A172 (cell line): ENCODE results near the gene LENEP. TPM values are rescaled to one million over a fixed set of nuclear protein-coding genes. Genes with fewer than 3 reads are reported as not detected.

Experiments
- DNase-seq: peaks from one replicate; pipeline ENCODE4 v3.0.0-alpha.2; 2015; ENCODE audit warnings: low spot score
- total RNA-seq: library from RNA; depleted of rRNA; stranded (reverse); fragments of >200 nt; shearing (Covaris generic); gene quantifications from 2 replicates; pipeline ENCODE4 v1.2.3, GENCODE V29; 2014

LENEP gene
- total RNA-seq, 1 experiment from 2014 or later, result not detected

DNA sequence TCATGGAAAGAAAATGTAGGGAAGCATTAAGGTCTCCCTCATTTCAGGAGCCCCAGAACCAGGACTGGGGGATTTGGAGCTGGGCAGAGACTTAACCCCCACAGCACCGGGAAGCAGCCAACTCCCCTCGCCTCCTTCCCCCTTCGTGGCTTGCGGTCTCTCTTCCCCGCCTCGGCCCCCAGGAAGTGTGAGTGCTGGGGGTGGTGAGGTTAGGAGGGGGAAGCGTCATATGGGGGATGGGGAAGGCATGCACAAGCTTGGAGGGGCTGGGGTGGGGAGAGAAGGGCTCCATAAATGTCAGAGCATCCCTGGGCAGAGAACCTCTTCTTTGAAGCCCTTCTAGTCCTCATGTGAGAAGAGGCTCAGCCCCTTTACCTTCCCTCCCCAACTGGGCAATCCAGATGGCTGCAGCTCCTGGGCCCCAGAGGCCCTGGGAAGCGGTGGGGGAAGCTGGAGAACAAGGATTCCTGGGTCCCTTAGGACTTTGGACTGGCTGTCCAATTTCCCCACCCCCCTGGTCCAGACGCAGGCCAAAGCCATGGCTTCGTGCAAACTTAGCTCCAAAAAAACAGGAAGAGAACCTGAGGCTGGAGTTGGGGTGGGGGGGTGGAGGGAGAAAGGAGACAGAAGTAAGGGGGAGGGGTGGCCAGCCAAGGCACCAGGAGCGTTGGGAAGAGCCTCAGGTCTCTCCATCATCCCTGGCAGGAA lies 17.0 kb downstream of the LENEP start:
- DNase-seq, result no peak

DNA sequence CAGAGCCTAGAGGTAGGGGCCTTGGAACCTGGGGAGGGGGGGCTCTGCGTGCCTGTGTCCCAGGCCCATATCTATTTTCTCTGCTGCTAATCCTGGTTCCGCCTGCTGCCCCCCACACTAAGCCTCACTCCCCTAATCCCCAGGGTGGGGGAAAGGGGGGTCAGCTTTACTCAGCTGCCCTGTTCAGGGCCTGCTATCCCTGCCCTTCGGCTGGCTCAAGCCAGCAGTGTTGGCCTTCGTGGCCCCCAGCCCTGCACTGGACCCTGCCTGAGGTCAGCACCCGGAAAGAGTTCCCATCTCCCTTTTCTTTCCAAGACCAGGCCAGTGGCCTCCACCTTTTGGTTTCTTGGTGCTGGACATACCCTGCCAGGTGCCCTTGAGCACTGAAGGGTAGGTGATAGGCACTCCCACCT lies 17.6 kb downstream of the LENEP start:
- DNase-seq, result no peak

DNA sequence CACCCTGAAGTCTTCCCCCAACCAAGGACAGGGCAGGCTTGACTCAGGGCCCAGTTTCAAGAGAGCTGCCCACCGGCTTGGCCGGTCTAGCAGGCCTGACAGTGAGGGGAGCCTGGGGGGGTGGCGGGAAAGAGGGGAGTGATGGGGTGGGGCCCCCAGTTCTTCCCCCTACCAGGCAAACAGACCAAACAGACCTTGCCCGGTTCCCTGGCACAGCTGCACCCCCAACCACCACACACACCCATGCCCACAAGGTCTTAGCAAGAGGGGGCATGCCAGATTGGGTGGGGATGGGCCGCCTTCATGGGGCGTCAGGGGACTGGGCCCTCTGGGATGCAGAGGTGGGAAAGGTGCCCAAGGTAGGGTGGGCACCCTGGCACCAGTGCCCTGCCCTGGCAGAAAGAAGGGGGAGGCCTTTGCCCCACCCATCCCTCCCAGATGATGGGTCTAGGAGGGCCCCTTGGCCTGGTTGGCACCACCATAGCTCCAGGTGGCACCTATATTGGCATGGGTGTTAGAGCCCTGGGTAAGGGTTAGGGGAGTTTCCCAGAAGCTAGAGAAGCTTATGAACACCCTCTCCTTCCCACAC lies 18.1 kb downstream of the LENEP start:
- DNase-seq, result no peak

DNA sequence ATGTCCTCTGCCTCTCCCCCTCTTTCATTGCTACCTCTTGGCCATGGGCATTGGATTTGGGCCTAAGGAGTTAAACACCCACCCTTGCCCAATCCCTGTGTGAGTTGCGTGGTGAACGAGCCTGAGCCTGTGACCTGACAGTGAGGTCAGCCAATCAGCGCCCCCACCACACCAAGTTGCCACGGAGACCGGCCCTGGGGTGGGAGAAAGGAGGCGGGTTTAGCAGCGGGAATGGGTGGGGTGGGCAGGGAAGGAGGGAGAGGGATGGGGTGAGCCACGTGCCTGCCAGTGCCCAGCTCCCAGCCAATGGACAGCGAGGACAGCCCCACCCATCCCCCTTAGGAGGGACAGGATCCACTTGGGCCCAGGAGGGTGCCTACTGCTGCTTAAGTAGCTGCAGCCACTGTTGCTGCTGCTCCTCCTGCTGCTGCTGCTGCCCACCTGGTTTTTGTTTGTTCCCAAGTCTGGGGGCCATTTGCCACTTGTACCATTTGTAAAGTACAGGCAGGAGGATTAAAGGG lies 18.7 kb downstream of the LENEP start:
- DNase-seq, result peak; percentile 60

DNA sequence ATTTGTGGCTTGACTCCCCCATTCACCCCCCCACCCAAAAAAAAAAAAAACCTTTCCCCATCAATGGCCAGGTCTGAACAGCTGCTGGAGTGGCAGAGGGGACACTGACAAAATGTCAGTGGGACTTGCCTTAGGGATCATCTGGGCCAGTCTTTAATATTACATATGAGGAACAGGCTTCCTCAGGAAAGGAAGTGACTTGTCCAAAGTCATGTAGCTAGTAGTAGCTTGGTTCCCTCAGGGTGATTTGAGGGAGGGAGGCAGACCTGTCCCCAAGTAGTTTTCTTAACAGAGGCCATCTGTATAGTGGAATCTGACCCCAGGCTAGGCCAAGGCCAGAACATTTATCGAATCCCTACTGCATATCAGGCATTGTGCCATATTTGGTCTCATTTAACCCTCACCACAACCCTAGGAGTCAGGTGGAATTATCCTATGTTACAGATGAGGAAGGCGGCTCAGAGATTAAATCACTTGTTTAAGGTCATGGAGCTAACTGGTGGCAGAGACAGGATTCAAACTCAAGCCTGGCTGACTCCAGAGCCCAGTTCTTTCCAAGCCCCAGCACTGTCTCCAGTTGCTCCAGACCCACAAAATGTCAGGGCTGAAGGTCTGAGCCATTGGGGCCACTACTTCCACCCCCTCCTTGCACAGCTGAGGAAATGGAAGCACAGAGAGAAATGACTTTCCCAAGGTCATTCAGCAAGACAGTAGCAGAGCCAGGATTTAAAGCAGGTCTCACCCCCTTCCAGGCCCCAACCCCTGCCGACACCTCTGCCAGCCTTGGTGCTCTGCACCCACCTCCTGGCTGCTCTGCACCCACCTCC lies 19.6 kb downstream of the LENEP start:
- no peak for DNase-seq

DNA sequence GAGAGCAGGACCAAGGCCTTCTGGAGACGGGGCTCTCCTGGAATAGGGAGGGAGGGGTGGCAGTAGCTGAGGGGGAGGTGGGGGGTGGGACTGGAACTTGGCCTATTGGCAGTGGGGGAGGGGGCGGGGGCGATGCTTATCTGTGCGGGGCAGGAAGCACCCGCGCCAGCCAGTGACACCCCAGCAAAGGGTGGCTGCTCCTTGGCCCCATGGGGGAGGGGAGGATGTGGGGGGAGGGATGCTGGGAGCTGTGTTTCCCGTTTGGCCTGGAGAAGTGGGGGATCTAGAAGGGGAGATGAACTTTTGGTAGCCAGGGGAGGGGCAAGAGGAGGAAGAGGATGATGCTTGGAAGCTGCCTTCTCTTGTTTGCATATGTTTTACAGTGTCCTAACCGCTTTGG lies 20.2 kb downstream of the LENEP start:
- DNase-seq, result no peak

DNA sequence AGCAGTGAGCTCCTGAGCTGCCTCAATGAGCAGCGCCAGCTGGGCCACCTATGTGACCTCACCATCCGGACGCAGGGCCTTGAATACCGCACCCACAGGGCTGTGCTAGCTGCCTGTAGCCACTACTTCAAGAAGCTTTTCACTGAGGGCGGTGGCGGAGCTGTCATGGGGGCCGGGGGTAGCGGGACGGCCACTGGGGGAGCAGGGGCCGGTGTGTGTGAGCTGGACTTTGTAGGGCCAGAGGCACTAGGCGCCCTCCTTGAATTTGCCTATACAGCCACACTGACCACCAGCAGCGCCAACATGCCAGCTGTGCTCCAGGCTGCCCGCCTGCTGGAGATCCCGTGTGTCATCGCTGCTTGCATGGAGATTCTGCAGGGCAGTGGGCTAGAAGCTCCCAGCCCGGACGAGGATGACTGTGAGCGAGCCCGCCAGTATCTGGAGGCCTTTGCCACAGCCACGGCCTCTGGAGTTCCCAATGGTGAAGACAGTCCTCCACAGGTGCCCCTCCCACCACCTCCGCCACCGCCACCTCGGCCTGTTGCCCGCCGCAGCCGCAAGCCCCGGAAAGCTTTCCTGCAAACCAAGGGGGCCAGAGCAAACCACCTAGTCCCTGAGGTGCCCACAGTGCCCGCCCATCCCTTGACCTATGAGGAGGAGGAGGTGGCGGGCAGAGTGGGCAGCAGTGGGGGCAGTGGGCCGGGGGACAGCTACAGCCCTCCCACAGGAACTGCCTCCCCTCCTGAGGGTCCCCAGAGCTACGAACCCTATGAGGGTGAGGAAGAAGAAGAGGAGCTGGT lies 21.5 kb downstream of the LENEP start:
- DNase-seq, result no peak

DNA sequence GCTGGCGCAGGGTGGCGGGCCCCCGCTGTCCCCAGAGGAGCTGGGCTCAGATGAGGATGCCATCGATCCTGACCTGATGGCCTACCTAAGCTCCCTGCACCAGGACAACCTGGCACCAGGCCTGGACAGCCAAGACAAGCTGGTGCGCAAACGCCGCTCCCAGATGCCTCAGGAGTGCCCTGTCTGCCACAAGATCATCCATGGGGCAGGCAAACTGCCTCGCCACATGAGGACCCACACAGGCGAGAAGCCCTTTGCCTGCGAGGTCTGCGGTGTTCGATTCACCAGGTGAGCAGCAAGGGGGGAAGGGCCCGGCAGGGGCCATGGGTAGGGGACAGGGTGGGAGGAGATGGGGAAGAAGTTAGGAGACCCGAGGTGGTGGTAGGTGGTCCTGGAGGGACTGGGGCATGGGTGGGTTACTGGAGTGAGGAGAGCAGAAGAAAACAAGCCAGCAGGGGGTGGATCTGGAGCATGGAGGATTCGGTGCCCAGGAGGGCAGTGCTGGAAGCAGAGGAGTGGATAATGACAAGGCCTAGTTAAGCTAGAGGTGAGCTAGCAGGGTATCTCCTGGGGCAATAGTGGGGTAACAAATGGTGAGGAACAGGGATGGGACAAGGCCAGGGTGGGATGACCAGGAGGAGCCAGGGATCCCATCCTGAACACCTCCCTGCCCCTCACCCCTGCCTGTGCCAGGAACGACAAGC lies 22.3 kb downstream of the LENEP start:
- DNase-seq, result no peak

DNA sequence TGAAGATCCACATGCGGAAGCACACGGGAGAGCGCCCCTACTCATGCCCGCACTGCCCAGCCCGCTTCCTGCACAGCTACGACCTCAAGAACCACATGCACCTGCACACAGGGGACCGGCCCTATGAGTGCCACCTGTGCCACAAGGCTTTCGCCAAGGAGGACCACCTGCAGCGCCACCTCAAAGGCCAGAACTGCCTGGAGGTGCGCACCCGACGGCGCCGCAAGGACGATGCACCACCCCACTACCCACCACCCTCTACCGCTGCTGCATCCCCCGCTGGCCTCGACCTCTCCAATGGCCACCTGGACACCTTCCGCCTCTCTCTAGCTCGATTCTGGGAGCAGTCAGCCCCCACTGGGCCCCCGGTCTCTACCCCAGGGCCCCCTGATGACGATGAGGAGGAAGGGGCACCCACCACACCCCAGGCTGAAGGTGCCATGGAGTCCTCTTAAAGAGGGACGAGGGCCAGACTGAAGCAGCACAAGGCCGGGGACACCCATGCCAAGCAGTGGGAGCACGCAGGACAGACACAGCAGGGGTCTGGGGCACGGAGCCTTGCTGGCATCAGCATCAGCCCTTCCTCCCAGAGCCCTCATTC lies 22.9 kb downstream of the LENEP start:
- no peak for DNase-seq

DNA sequence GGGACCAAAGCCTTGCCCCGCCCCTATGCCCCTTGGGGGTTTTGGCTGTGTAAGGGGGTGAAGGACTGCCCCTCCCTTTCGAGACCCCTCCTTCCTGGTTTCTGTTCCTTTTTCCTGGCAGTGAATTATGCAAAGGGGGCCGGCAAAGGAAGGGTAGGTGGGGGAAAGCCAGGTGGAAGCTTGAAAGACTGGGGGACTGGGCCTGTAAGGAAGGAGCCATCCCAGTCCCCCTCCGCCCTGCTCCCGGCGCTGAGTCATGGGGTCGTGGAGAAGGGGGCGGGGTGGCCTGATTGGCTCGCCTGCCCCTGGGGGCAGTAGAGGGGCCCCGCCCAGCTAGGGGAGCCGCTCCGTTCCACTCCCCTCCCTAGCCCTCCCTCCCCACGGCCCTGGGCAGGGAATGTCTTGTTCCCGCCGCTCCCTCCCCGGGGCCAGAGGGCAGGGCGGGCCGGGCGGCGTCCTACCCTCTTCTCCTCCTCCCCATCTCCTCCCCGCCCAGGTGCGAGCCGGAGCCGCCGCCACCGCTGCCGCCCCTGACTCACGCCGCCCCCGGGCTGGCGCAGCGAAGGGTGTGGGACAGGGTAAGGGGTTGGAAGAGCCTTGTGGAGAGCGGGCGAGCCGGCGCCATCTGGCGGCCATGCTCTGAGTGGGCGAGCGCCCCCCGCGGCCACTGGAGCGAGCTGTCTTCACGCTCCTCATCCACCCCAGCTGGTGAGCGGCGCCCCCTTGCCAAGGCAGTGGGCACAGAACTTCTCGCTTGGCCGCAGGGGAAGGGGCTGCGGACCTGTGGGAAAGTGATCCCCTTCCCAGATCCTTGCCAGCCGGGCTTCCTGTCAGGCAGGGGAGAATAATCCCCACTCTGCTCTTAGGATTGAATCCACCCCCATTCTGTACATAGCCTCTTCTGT lies 23.9 kb downstream of the LENEP start:
- peak; percentile 92 for DNase-seq

DNA sequence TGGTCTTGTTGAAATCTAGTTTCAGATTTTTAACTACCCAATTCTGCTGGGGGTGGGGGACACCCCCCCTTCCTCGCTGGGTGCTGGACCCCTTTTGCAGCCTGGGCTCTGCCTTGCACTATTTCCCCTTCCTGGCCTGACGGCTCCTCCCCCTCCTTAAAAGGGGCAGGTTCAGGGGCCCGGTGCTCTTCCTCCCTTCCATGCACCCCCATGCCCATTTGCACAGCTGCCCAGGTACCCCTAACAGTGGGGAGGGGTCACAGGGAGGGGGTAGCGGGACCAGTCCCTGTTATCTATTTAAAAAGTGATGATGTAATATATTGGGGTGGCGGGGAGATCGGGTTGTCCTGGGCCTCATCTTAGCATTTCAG lies 24.5 kb downstream of the LENEP start:
- DNase-seq, result no peak

DNA sequence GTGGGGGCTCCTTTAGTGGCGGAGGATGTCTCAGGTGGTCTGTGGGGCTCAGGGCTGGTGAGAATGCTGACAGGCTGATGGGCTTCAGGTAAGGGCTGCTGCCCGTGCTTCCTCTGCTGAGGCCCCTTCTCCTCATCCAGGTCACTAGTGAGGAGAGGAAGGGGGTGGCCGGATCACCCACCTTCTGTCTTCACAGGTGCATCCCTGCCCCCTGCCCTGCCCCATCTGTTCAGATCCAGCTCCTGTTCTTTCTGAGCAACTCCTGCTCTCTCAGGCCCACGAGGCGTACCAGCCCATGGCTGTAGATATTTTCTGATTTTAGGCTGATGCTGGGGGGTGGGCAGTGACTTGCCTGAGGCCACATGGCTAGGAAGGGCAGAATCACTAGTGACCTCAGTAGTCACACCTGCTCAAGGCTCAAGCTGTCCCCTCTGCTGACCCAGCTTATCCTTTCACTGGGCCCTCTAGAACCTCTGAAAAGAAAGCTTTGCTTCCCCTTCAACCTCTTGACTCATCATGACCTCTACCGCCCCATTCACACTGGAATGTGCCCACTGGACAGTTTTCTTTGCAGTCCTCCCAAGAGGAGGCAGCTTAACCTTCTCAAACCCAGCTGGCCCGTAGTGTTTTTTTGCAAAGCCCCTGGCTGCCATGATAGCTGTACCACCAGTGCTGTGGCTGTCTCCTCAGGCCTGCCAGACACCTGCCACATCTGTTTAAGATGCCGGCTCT lies 25.4 kb downstream of the LENEP start:
- DNase-seq, result no peak

DNA sequence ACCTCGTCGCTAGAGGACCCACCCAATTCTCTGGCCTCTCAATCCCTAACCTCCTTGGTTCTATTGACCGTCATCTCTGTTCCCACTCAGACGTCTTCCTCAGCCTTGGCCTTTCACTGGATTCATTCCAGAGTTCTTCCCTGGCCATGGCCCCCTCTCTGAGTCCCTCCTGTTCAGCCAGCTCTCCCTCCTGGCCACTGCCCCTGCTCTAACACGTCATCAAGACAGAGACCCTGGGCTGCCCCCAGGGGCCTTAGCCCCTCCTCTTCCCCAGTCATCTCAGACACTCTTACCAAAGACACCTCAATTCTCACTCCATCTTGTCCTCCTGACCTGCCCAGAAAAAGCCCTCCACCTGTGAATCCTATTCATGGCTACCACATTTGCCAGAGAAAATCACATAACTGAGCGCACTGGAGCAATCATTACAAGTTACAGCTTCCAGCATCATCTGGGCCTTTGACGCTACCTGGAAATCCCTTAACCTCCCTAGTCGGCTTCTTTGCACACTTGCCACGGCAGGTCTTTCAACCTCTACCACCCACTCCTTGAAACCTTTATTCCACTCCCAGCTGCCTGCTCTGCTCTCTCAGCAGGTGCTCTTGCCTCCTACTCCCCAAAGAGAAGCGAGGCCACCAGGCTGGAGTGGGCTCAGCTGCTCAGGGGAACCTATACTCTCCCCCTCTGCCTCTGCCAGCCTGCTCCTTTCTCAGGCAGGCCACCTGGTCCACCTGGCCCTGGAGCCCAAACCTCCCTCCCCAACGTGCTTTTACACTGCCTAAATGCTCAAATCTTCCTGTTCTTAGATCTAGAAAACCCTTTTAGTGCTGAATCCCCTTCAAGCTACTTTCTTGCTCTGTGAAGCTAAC lies 26.2 kb downstream of the LENEP start:
- DNase-seq, result no peak

DNA sequence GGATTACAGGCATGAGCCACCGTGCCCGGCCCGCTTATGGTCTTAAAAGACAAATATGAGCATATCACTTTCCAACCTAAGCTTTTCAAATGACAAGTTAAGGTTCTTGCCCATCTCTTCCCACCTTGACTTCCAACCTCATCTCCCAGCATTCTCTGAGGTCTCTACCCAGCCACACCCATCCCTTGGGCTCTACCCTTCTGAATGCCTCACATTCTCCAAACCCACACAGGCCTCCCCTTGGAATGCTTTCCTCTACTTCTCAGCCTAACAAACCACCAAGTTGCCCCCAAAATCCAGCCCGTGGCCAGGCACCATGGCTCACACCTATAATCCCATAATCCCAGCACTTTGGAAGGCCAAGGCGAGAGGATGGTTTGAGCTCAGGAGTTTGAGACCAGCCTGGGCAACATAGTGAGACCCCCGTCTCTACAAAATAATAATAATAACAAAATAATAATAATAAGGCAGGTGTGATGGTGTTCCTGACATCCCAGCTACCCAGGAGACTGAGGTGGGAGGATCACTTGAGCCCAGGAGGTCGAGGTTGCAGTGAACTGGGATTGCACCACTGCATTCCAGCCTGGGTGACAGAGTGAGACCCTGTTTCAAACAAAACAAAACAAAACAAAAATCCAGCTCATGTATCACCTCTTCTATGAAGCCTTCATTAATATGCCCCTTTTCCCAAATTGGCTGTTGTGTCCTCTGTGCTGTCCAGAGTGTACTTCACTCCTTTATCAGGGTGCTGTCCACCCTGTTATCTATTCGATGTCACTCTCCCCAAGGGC lies 28.9 kb downstream of the LENEP start:
- peak; percentile 52 for DNase-seq

DNA sequence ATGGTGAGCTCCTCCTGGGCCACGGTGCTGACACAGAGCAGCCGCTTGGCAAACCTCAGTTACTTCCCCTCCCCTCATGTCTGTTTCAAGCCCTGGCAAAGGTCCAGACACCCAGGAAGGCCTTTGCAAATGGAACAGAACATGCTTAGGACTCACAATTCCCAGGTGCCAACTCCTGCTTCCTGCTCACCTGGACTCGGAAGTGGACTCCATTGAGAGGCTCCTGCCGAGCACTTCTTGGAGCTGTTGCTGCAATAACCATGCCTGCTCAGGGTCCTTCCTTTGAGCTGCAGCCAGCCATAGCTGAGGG lies 29.5 kb downstream of the LENEP start:
- no peak for DNase-seq

DNA sequence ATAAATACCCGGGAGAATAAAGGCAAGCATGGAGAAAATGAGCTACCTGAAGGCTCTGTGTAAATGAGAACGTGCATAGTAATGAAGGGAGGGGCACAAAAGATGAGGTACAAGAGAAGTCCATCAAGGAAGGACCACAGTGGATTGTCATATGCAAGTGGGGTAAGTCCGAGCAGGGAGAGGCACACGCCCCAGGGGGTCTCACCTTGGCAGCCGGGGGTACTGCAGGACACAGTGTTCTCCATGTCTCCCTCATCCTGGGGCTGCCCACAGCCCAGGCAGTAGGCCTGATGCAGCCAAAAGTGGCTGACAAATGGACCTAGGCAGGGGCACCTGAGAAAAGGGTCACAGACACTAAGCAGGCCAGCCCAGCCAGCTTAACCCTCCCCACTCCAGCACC lies 30.2 kb downstream of the LENEP start:
- DNase-seq, result no peak

DNA sequence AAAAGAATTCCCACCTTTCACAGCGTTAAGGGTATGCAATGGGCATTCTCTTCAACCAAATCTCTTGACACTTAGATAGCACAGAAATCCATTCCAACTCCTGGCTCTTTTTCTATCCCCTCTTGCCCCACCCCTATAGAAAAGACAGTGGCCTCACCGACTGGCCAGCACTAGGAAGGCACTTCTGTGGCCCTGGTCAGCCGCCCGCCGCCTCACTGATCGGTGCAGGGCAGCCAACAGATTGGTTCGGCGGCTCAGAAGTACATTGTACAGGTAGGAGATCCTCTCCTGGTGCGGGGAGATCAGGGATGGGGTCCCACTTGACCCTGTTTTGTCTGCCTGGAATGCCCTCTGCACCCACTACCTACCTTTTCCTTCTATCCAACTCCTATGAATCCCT lies 30.9 kb downstream of the LENEP start:
- no peak for DNase-seq

DNA sequence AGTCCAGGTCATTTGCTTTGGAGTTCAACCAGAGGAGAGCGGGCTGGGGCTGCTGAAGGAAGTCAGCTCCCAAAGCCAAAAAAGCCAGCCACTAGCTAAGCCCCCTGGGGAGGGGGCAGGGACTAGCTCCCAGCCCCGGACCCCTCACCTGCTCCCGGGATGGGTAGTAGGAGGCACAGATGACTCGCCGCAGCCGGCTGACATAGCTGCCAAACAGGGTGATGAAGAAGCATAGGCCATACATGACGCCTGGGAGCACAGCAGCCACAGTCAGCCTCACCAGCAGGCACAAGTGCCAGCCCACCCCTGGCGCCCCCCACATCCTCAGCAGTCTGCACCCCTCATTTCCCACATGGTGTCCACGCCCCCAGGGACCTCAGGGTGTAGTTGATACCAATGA lies 32.8 kb downstream of the LENEP start:
- no peak for DNase-seq
